ENCODE measurements around the gene NNMT. TPM values are rescaled to one million over a fixed set of nuclear protein-coding genes. Genes with fewer than 3 reads are reported as not detected.

NNMT gene
- total RNA-seq, 1 experiment from 2014 or later = not detected

- CTCF ChIA-PET = no interaction called here
These were observed 49.0 kb upstream of the NNMT start for GRCh38 chr11:114247070-114247789.

More at GRCh38 chr11:114247070-114247789, 49.0 kb upstream of the NNMT start:
- H3K4me2 ChIP-seq (ENCODE audit: low read length) = no peak overlapping the region
- no peak overlapping the region for H2AFZ ChIP-seq (ENCODE audit: low read depth, low read length, poor library complexity, severe bottlenecking)
- H3K9me2 ChIP-seq (ENCODE audit: insufficient read depth) = no peaks in the 10 kb centered on the region
- no peak overlapping the region for H3K4me3 ChIP-seq (replicated peaks in 1 of 2; ENCODE audit: low read depth in 1 of 2, low read length in 2 of 2)
- intact Hi-C loops (cut with micrococcal nuclease) = no loop called here
- DNase-seq (ENCODE audit: low read depth, low spot score) (no peak), ATAC-seq (no peak)
- RAD21 ChIA-PET (ENCODE audit: low non-redundant PET in 1 of 2, low total read pairs in 2 of 2, uncharacterized antibody in 2 of 2, unreplicated experiment in 2 of 2) = no interaction called here
- H3K9ac ChIP-seq (ENCODE audit: low read length) = no peak overlapping the region
- H3K79me2 ChIP-seq (ENCODE audit: insufficient read depth, low read length) = no peaks in the 10 kb centered on the region
- peaks cover 24% of the 10 kb centered on the region; the same call in 1 of the 2 replicates for H3K27me3 ChIP-seq (ENCODE audit: insufficient read depth, low read length)
- no peaks in the 10 kb centered on the region for H4K20me1 ChIP-seq (ENCODE audit: insufficient read depth)
- BruUV-seq (replicated peaks) = no TSS peak
- H3K27ac ChIP-seq (ENCODE audit: low read depth, low read length) = no peak overlapping the region
- H3K4me1 ChIP-seq (ENCODE audit: control insufficient read depth in 1 of 2, insufficient read depth in 2 of 2, low read length in 2 of 2) = no peaks in the 10 kb centered on the region
- H3K9me3 ChIP-seq (ENCODE audit: control insufficient read depth in 1 of 2, insufficient read depth in 1 of 2, low read depth in 1 of 2, low read length in 2 of 2) = no peaks in the 10 kb centered on the region
- POLR2A ChIA-PET = no interaction called here
- TF ChIP-seq, protein P1, sequence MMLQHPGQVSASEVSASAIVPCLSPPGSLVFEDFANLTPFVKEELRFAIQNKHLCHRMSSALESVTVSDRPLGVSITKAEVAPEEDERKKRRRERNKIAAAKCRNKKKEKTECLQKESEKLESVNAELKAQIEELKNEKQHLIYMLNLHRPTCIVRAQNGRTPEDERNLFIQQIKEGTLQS (IDR thresholded peaks at IDR 0.05) = no peak
- TF ChIP-seq POLR2AphosphoS5 (IDR thresholded peaks at IDR 0.05; ENCODE audit: low read depth, low read length) (no peak), SP1 (IDR thresholded peaks at IDR 0.05; ENCODE audit: low read depth) (no peak), RAD21 (IDR thresholded peaks at IDR 0.05; ENCODE audit: low read depth) (no peak), ZNF274 (IDR thresholded peaks at IDR 0.05; ENCODE audit: low read depth, low read length) (no peak), TCF7L2 (IDR thresholded peaks at IDR 0.05; ENCODE audit: borderline replicate concordance, extremely low read depth, insufficient read depth, insufficient read length) (no peak), SIN3A (IDR thresholded peaks at IDR 0.05; ENCODE audit: low read depth) (no peak), ELF1 (IDR thresholded peaks at IDR 0.05; ENCODE audit: borderline replicate concordance, low read depth) (no peak), CBX3 (IDR thresholded peaks at IDR 0.05; ENCODE audit: low read depth) (no peak), ZBTB33 (IDR thresholded peaks at IDR 0.05; ENCODE audit: extremely low read depth, insufficient replicate concordance, low read length) (no peak), SRF (IDR thresholded peaks at IDR 0.05; ENCODE audit: low read depth) (no peak), YY1 (IDR thresholded peaks at IDR 0.05; ENCODE audit: extremely low read depth, insufficient replicate concordance, low read depth, low read length) (no peak), FOSL1 (IDR thresholded peaks at IDR 0.05; ENCODE audit: low read depth) (no peak), EGR1 (IDR thresholded peaks at IDR 0.05; ENCODE audit: low read depth) (no peak), ZFX (IDR thresholded peaks at IDR 0.05) (no peak), EZH2phosphoT487 (IDR thresholded peaks at IDR 0.05; ENCODE audit: borderline replicate concordance) (no peak), CEBPB (IDR thresholded peaks at IDR 0.05; ENCODE audit: low read depth) (no peak)
- TF ChIP-seq, protein P2, sequence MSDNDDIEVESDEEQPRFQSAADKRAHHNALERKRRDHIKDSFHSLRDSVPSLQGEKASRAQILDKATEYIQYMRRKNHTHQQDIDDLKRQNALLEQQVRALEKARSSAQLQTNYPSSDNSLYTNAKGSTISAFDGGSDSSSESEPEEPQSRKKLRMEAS (IDR thresholded peaks at IDR 0.05) = no peak
- no peaks in the 10 kb centered on the region for H3K36me3 ChIP-seq (ENCODE audit: control insufficient read depth in 1 of 2, insufficient read depth in 2 of 2, low read length in 2 of 2)

Data from HCT116 (cell line).